PFSK-1 (cell line): ENCODE results near the gene LIMK1.

Experiments used
- FOXP2 ChIP-seq: optimal IDR thresholded peaks from 2 replicates; pipeline ENCODE3; 2011; ENCODE audit warnings: borderline replicate concordance, control low read depth, inconsistent platforms; ENCODE audit not compliant: insufficient read depth; ENCODE audit errors: extremely low read length, extremely low read depth
- POLR2AphosphoS5 ChIP-seq: IDR thresholded peaks from 2 replicates; pipeline ENCODE4 v1.6.1; 2012; ENCODE audit warnings: low read depth, mild to moderate bottlenecking, control low read depth, low read length, moderate library complexity
- REST ChIP-seq, 2 experiments: IDR thresholded peaks; 2 replicates each; pipeline versions ENCODE4 v1.6.1 to v1.8.0; 2011 to 2012; ENCODE audit warnings: low read depth in 2 of 2, low read length in 2 of 2, control low read depth in 1 of 2, inconsistent platforms in 1 of 2, mild to moderate bottlenecking in 1 of 2, moderate library complexity in 1 of 2; ENCODE audit not compliant: insufficient read depth in 1 of 2
- SIN3A ChIP-seq: IDR thresholded peaks from 2 replicates; pipeline ENCODE4 v1.6.1; 2012; ENCODE audit warnings: mild to moderate bottlenecking, low read length, moderate library complexity, borderline replicate concordance; ENCODE audit not compliant: insufficient read depth
- TAF1 ChIP-seq: IDR thresholded peaks from 2 replicates; pipeline ENCODE4 v1.6.1; 2012; ENCODE audit warnings: low read length, control low read depth, borderline replicate concordance; ENCODE audit not compliant: insufficient read depth

LIMK1 gene

GRCh38 chr7:74044366-74045350 is 38.9 kb upstream of the LIMK1 start:
- TF ChIP-seq TAF1 = no peak
- TF ChIP-seq REST (IDR thresholded peaks at IDR 0.05; ENCODE audit: insufficient read depth in 1 of 2, low read depth in 2 of 2, low read length in 2 of 2) = no peak
- no peak for TF ChIP-seq POLR2AphosphoS5
- TF ChIP-seq FOXP2 = no peak
- TF ChIP-seq SIN3A = no peak

- no peak for TF ChIP-seq REST (IDR thresholded peaks at IDR 0.05; ENCODE audit: insufficient read depth in 1 of 2, low read depth in 2 of 2, low read length in 2 of 2)
- no peak for TF ChIP-seq POLR2AphosphoS5
- TF ChIP-seq SIN3A = no peak
- TF ChIP-seq TAF1 = no peak
- no peak for TF ChIP-seq FOXP2
Measured at GRCh38 chr7:74047804-74048380, 35.7 kb upstream of the LIMK1 start.

- TF ChIP-seq TAF1 = no peak
- TF ChIP-seq POLR2AphosphoS5 = no peak
- TF ChIP-seq FOXP2 = no peak
- TF ChIP-seq REST (IDR thresholded peaks at IDR 0.05; ENCODE audit: insufficient read depth in 1 of 2, low read depth in 2 of 2, low read length in 2 of 2) = no peak
- no peak for TF ChIP-seq SIN3A
Measured at GRCh38 chr7:74048999-74049599, 34.5 kb upstream of the LIMK1 start.

GRCh38 chr7:74049997-74050798 is 33.4 kb upstream of the LIMK1 start:
- TF ChIP-seq FOXP2 = no peak
- TF ChIP-seq REST (IDR thresholded peaks at IDR 0.05; ENCODE audit: insufficient read depth in 1 of 2, low read depth in 2 of 2, low read length in 2 of 2) = no peak
- no peak for TF ChIP-seq SIN3A
- TF ChIP-seq TAF1 = no peak
